Suprapubic skin (tissue), 4 donors: ENCODE measurements around the gene PPP1R26. TPM values are rescaled to one million over a fixed set of nuclear protein-coding genes. Genes with fewer than 3 reads are reported as not detected.
"Not testable (repeated sequence)": the region's sequence is repeated elsewhere in the genome, so short reads cannot be mapped to it uniquely, and the experiment has no call there.

Experiments
- DNase-seq, 2 donors: peaks; one replicate each; pipeline ENCODE4 v3.0.0-alpha.2; 2019; ENCODE audit warnings: low spot score in 2 of 2
- H3K27ac ChIP-seq: fragments of 200-600 bp; sonication (generic); one replicate; pipeline ENCODE4 v1.5.1; 2019
- H3K27me3 ChIP-seq: fragments of 200-600 bp; sonication (generic); one replicate; pipeline ENCODE4 v1.5.1; 2019
- H3K36me3 ChIP-seq: fragments of 200-600 bp; sonication (generic); one replicate; pipeline ENCODE4 v1.5.1; 2019
- H3K4me1 ChIP-seq: fragments of 200-600 bp; sonication (generic); one replicate; pipeline ENCODE4 v1.5.1; 2019
- H3K4me3 ChIP-seq: fragments of 200-600 bp; sonication (generic); one replicate; pipeline ENCODE4 v1.5.1; 2019; ENCODE audit warnings: mild to moderate bottlenecking
- H3K9me3 ChIP-seq: fragments of 200-600 bp; sonication (generic); one replicate; pipeline ENCODE4 v1.5.1; 2019
- EP300 ChIP-seq: sonication (generic); formaldehyde crosslinking; IDR thresholded peaks from one replicate; pipeline ENCODE4 v1.6.1; 2017; ENCODE audit warnings: antibody characterized with exemption
- POLR2A ChIP-seq, 2 donors: fragments of 450-650 bp; IDR thresholded peaks; one replicate each; pipeline ENCODE4 v1.6.1; 2017; ENCODE audit warnings: antibody characterized with exemption in 2 of 2, mild to moderate bottlenecking in 2 of 2, moderate library complexity in 2 of 2
- POLR2AphosphoS5 ChIP-seq, 3 donors: sonication (generic); formaldehyde crosslinking; IDR thresholded peaks; one replicate each; pipeline ENCODE4 v1.6.1; 2017; ENCODE audit warnings: antibody characterized with exemption in 3 of 3
- WGBS: methylation state at CpG from one replicate; pipeline ENCODE4 v1.1.5; 2018; 5-methylcytosine and 5-hydroxymethylcytosine counted together
- total RNA-seq, 4 donors: library from RNA; depleted of rRNA; stranded (reverse); fragments of >200 nt; gene quantifications; one replicate each; pipeline ENCODE4 v1.1.0, GENCODE V29; 2016
- TF ChIP-seq, protein P1 (sequence below), 2 donors: fragments of 200-600 bp in 1 of 2; fragments of 450-650 bp in 1 of 2; sonication (generic) in 1 of 2; IDR thresholded peaks; one replicate each; pipeline ENCODE4 v1.5.1; 2016 to 2019; ENCODE audit warnings: antibody characterized with exemption in 2 of 2, mild to moderate bottlenecking in 1 of 2, moderate library complexity in 1 of 2

The PPP1R26 gene
- total RNA-seq, 4 donors from 2014 or later, result 6.2 to 11.0 (median 9.0) TPM

DNA sequence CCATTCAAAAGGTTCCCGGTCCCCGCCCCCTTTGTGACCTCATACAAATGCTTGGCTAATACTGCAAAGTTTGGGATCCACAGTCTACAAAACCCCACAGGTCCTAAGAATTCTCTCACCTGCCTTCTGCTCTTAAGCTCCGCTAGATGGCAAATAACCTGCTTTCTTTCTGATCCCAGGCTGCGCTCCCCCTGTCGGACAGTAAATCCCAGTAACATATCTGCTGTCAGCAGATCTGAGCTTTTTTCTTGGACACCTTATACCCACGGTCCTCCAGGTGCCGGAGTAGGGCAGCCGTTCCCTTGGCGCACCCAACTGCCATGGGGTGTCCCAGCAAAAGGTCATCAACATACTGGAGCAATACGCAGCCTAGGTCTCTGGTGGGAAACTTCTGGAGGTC is 39.0 kb upstream of the PPP1R26 start:
- TF ChIP-seq, protein P1, sequence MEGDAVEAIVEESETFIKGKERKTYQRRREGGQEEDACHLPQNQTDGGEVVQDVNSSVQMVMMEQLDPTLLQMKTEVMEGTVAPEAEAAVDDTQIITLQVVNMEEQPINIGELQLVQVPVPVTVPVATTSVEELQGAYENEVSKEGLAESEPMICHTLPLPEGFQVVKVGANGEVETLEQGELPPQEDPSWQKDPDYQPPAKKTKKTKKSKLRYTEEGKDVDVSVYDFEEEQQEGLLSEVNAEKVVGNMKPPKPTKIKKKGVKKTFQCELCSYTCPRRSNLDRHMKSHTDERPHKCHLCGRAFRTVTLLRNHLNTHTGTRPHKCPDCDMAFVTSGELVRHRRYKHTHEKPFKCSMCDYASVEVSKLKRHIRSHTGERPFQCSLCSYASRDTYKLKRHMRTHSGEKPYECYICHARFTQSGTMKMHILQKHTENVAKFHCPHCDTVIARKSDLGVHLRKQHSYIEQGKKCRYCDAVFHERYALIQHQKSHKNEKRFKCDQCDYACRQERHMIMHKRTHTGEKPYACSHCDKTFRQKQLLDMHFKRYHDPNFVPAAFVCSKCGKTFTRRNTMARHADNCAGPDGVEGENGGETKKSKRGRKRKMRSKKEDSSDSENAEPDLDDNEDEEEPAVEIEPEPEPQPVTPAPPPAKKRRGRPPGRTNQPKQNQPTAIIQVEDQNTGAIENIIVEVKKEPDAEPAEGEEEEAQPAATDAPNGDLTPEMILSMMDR (IDR thresholded peaks at IDR 0.05), result no peak
- TF ChIP-seq POLR2A (IDR thresholded peaks at IDR 0.05), result no peak
- no peak for DNase-seq
- Histone ChIP-seq H3K36me3 (no peaks in the 10 kb centered on the region), H3K27ac (no peak overlapping the region), H3K9me3 (peaks cover 7% of the 10 kb centered on the region), H3K4me1 (no peaks in the 10 kb centered on the region), H3K4me3 (no peak overlapping the region), H3K27me3 (peaks cover 8% of the 10 kb centered on the region)
- WGBS, result 72% methylated on average over 10 of the region's 10 CpGs

DNA sequence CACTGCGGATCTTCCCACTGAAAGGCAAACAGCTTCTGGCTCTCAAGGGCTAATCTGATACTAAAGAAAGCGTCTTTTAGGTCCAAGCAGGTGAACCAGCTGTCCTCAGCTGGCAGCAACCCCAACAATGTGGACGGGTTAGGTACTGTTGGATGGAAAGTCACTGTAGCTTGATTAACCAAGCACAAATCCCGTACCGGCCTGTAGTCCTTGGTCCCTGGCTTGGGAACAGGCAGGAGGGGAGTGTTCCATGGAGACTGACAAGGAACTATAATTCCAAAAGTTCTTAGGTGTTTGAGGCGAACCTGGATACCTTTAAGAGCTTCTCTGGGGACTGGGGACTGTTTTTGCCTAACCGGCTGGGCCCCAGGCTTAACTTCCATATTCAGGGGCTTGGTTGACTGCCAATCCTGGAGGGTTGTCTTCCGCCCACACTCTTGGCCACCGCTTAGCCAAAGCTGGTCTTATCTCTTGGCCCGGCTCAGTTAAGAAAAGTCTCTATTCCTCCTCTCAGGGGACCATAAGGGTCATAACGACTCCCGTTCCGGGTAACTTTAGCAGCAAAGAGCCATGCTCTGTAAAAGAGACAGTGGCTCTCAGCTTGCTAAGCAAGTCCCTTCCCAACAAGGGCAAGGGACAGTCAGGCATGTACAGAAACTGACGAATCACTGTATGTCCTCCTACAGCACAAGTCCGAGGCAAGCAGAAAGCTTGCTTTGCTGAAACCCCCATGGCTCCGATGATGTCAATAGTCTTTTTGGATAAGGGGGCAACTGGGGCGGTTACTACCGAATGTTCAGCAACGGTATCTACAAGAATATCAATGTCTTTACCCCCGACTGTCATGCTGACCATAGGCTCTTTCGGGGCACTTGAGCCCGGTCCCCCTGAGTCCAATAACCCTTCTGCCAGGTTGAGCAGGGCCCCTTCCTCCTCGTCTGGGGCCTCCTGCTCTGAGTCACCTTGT is 38.2 kb upstream of the PPP1R26 start:
- H3K4me3 ChIP-seq, H3K27ac ChIP-seq, DNase-seq, H3K4me1 ChIP-seq, H3K9me3 ChIP-seq, H3K36me3 ChIP-seq: not testable (repeated sequence)
- 71% methylated on average over 21 of the region's 23 CpGs for WGBS
- H3K27me3 ChIP-seq, result peaks cover 12% of the 10 kb centered on the region

- TF ChIP-seq, protein P1 (IDR thresholded peaks at IDR 0.05), result no peak
- TF ChIP-seq EP300 (no peak), POLR2A (IDR thresholded peaks at IDR 0.05) (no peak), POLR2AphosphoS5 (IDR thresholded peaks at IDR 0.05) (no peak)
- WGBS, result 74% methylated on average over 10 of the region's 10 CpGs
- Histone ChIP-seq H3K27me3 (peaks cover 12% of the 10 kb centered on the region), H3K4me3 (no peak overlapping the region), H3K9me3 (peaks cover 2% of the 10 kb centered on the region), H3K36me3 (no peaks in the 10 kb centered on the region), H3K4me1 (no peaks in the 10 kb centered on the region), H3K27ac (no peak overlapping the region)
- DNase-seq, result no peak
These were observed 37.5 kb upstream of the PPP1R26 start for GRCh38 chr9:135442075-135442474.

DNA sequence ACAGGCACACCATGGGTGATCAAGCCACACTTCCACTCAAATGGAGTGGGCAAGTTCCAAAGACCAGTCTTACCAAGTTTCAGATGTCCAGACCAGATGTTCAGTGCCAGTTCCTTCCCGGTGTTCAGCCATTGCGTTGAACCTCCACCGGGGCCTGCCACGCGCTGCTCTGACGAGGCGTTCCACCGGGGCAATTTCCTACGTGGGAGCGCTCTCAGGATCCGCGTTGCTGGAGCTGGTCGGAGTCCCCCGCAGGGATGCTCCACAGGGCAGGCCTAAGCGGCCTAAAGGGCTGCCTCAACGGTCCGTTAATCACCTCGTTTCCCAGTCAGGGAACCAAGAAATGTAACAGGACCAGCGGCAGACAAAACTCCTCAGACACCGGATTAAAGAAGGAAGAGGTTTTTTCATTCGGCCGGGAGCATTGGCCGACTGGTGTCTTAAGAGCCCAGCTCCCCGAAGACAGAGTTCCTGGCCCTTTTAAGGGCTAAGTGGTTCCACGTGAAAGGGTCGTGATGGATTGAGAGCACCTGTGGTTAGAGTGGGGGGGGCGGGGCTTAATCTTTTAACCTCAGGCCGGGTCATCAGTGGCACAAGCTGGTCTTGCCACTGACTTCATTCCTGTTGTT is 35.7 kb upstream of the PPP1R26 start:
- no peak for TF ChIP-seq EP300
- no peak for TF ChIP-seq POLR2AphosphoS5 (IDR thresholded peaks at IDR 0.05)
- TF ChIP-seq POLR2A (IDR thresholded peaks at IDR 0.05), result no peak
- TF ChIP-seq, protein P1 (IDR thresholded peaks at IDR 0.05), result no peak
- WGBS, result 50% methylated on average over 14 of the region's 28 CpGs
- H3K9me3 ChIP-seq, result no peaks in the 10 kb centered on the region
- no peaks in the 10 kb centered on the region for H3K4me1 ChIP-seq
- DNase-seq, result no peak
- no peaks in the 10 kb centered on the region for H3K36me3 ChIP-seq
- no peak overlapping the region for H3K27ac ChIP-seq
- H3K4me3 ChIP-seq, result no peak overlapping the region
- H3K27me3 ChIP-seq, result peaks cover 17% of the 10 kb centered on the region

DNA sequence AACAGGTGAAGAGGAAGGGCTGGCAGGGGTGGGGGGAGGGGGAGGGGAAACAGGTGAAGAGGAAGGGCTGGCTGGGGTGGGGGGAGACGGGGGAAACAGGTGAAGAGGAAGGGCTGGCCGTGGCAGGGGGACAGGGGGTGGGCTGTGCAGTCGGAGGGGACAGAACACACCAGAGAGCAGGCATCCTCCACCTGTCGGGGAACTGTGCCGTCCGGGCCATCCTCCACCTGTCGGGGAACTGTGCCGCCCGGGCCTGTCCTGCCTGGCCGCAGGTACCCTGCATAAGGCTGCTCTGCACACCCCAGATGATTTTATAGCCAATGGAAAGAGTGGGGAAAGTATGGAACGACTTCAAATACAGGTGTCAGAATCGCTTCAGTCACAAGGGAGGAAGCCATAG is 32.5 kb upstream of the PPP1R26 start:
- H3K4me3 ChIP-seq, result no peak overlapping the region
- no peaks in the 10 kb centered on the region for H3K4me1 ChIP-seq

More for the DNA sequence above, 32.5 kb upstream of the PPP1R26 start:
- no peak overlapping the region for H3K27ac ChIP-seq
- 44% methylated on average over 11 of the region's 12 CpGs for WGBS
- TF ChIP-seq POLR2AphosphoS5 (IDR thresholded peaks at IDR 0.05), result no peak
- TF ChIP-seq, protein P1 (IDR thresholded peaks at IDR 0.05), result no peak
- TF ChIP-seq EP300, result no peak
- no peak for TF ChIP-seq POLR2A (IDR thresholded peaks at IDR 0.05)
- DNase-seq, result no peak
- no peaks in the 10 kb centered on the region for H3K36me3 ChIP-seq
- H3K27me3 ChIP-seq, result peaks cover 14% of the 10 kb centered on the region
- no peaks in the 10 kb centered on the region for H3K9me3 ChIP-seq
